GM18502 (cell line): Measurements from ENCODE around the gene ARHGAP4.

Experiments
- ATAC-seq: cut with Tn5 transposase; IDR thresholded peaks from one replicate; pipeline ENCODE4 v1.9.1; 2021; ENCODE audit warnings: mild to moderate bottlenecking; ENCODE audit not compliant: unreplicated experiment, poor library complexity

The ARHGAP4 gene

DNA sequence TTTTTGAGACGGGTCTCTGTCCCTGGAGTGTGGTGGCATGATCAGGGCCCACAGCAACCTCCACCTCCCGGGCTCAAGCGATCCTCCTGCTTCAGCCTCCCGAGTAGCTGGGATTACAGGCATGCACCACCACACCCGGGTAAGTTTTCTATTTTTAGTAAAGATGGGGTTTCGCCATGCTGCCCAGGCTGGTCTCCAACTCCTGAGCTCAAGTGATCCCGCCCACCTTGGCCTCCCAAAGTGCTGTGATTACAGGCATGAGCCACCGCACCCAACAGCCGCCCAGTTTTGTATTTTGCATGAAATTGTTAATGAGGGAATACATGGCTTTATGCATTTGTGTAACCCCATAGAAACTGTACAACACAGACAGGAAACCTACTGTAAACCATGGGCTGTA is 2.8 kb upstream of the ARHGAP4 start:
- no peak for ATAC-seq

DNA sequence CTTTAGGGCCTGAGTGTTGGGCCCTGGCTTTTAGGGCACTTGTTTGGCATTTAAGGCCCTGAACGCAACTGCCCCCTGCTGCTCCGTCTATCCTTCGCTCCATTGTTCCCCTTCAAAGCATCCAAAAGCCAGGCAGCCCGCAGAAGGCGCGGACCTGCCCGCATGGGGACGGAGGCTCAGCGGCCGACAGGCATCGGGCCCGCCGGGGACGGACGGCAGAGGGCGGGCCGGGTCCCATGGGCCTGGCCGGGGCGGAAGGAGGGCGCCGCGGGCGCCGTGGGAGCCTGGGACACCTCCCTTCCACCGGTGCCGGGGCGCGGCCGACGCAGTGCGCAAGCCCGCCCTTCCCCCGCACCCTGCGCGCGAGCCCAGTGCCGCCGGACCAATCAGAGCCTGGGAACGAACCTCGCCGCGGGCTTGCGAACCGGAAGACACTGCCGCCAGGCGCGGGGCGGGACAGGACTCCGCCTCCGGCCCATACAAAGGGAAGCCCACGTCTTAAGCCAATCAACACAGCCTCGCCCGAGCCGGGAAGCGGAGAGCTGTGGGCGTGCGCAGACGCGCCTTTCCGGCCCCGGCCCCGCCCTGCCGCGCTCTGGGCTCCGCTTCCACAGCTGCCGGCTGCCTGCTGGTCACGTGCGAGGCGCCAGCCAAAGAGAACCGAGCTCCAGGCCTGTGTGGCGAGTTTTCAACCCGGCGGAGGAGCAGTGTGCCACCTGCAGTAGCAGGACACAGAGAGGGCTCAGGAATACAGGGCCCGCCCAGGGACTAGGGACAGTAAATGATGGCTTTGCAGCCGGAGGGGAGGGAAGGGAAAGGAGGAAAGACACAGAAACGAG is 2.1 kb upstream of the ARHGAP4 start:
- ATAC-seq: peak; percentile 88

DNA sequence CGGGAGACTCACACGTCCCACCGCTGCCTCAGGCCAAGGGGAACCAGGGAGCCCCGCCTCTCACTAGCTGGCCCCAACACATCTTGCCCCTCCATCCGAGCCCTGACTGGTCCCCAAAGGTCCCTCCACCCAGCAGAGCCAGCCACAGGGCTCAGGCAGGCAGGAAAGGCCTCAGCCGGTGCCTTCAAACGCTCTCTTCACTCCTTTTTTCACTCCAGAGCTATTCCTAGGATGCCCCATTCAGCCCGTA is 1.5 kb upstream of the ARHGAP4 start:
- no peak for ATAC-seq

DNA sequence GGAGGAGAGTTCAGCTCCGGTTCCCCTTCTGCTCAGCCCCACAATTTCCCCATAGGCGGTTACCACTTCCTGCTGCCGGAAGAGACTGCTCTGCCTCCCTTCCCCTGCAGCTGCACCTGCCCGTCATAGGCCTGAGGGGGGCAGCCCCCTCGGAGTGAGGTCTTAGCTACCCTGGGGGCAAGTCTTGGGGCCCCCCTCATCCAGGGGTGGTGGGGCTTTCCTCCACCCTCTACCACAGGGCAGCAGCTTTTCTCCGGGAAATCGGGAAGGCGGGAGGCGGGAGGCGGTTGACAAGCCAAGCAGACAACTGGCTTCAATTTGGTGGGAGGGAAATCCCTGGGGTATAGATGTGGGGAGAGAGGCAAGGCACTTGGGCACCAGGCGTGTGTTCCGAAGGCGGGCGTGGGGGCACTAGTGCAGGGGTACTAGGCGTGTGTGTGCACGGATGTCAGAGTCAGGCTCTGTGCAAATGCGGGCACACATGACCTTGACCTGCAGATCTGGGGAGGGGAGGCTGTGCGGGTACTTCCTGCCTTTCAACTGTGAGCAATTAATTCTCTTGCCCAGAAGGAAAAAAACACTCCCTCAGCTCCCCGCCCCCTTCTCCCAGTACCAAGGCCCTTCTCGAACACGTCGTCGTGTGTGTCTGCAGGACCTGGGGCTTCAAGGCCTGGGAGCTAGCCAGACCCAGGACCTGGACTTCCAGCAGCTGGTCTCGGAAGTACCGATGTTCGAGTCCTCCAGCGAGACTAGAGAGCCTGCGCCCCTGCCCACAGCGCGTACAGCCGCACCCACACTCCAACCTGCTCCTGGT is 1.0 kb upstream of the ARHGAP4 start:
- ATAC-seq: peak; percentile 43

DNA sequence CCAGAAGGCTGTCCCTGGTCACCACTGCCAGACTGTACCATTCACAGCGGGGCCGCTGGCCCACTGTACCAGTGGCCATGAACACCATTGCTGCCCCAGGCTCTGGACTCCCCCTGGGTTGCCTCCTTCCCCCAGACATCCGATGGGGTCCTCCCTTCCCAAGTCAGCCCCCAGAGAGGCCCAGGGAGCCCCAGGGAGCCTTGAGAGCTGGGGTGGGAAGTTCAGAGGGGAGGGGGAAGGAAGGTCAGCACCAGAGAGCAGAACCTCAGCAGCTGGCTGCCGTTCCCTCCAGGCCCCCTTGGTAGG is 441 bp upstream of the ARHGAP4 start:
- ATAC-seq: no peak

DNA sequence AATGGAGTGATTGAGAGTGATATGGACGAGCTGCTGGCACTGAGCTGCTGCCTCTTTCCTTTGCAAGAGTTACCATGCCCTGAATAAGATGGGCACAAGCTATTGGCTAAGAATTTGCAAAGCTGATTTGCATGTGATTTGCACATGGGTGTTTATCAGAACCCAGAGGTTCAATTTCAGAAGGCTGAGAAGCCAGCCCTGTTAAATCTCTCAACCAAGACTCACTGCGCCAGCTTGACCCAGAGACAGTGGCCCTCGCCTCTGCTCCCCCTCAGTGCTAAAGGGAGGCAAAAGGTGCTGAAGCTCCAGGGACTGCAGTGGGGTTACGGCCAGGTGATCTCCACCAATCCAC is 701 bp downstream of the ARHGAP4 start:
- ATAC-seq: no peak

DNA sequence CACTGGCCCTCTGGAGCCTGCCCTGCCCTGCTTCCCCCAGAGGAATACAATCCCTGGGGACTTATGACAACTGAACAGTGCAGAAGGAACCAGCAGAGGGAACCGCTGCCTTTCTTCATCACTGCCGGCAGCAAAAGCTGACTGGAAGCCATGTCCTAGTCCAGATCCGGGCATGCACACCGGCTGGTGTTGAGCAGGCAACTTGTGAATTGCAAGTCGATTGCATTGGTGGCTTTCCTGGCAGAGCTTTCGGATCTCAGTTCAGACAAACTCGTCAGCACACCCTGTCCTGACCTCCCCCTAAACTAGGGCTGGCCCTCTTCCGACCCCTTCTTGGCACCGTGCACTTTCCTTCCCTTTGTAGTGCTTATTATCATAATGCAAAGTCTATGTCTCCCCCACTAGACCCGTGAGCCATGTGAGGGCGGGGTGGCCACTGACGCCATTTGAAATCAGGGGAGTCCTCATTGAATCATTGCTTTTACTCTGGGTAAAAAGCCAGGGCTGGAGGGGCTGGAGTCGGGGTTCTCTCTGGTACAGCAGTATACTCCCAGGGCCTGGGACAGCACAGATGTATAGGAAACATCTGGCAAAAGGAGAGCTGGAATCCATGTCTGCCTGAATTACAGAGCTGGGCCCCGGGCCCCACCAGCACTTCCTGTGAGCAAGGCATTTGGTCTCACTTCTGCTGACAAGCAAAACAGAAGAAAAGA is 1.8 kb downstream of the ARHGAP4 start:
- no peak for ATAC-seq

DNA sequence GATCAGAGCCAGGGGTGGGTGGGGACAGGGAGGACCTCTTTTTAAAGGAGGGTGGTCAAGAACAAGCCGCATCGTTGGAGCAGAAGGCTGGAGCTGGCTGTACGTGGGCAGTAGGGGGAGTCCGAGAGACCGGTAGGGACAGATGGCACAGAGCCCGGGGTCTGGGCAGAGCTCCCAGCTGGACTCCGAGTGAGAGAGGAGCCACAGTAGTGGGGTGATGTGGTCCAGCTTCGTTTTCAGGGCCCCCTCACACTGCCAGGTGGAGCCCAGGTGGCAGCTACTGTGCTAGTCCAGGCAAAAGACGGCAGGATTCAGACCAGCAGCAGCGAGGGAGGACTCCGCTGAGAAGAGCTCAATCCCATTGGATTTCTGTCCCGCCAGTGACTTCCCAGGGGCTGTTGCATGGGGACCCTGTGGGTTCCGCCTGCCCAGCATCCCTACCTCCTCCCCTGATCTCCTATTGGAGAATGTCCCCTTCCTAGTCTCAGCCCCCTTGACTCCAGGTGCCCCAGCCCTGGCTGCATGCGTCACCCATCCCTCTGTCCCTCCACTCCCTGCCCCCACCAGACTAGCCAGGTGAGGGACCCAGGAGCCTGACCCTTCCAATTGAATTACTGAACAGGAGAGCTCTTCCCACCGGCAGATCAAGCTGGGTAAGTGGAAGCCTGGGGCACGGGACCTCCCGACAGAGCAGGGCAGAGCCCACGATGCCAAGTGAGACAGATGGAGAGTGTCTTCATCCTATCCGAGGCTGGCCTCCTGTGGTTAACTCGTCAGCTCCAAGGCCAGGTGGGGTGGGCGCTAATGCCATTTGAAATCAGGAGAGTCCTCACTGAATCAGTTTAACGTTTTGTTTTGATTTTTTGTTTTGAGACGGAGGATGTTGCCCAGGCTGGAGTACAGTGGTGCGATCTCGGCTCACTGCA is 2.9 kb downstream of the ARHGAP4 start:
- ATAC-seq: no peak

DNA sequence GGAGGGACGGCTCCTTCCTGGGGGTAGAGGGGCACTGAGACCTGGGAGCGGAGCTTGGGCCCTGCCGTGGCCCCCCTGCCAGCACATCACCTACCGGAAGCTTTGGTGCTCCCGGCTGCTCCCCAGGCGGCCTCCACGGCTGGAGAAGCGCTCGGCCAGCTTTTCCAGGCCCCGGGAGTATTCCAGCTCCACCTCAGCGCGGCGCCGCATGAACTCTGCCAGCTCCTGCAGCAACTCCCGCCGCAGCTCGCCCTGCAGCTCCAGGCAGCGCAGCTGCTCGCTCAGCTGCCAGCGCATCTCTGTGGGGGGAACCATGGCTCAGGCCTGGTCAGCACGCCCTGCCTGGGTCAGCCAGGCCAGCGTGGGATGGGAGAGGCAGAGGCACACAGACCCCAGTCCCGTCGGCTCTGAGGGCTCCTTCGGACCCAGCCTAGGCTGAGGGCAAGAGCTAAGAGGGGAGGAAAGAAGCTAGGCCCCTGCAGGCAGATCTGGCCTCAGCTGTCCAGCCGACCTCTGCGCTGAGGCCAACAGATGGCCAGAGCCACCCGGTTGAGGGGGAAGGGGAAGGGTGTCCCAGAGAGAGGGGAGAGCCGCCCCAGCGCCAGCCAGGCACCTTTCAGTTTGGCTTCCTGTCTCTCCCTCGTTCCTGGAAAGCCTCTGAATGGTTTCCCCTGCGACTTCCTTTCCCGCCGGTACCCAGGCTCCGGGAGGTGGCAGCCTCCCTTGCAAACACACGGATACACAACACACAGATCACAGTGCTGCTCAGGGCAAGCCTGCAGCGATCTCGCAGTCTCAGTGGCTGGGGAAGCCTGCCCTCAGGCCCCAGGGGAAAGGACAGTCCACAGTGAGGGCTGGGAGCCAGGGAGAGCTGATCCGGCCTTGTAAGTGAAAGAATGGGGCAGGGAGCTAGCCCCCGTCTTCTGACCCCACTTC is 4.3 kb downstream of the ARHGAP4 start:
- ATAC-seq: no peak

DNA sequence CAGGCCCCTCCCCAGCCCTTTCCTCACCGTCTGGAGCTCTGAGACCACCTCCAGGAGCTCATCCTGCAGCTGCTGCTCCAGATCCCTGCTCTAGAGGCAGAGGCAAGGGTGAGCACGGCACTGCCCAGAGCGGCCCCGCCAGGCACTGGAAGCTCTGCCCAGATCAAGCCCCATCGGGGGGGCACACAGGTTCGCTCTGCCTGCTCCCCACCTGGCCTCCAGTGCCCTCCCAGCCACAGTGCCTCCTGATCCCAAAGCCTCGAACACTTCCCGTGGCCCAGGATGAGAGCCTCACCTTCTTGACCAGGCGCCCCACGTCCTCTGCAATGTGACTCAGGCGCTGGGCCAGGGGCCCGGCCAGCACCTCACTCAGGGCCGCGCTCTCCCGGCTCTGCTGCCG is 5.0 kb downstream of the ARHGAP4 start:
- ATAC-seq: no peak

DNA sequence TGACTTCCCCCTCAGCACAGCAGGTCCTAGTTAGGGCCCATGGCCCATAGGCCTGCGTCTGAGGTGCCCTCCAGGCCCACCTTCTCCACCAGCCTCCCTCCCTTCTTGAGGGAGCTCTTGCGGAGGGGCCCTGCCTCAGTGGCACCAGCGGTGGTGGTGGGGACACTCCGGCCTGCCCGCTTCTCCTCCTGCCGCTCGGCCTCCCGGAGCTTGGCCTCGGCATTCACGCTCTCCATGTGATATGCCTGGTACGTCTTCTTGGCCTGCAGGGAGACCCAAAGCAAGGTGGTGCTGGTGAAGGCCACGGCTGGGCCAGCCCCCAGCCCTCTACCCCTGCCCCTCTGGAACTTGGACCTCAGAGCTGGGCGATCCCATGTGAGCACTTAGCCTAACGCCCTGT is 5.5 kb downstream of the ARHGAP4 start:
- no peak for ATAC-seq

DNA sequence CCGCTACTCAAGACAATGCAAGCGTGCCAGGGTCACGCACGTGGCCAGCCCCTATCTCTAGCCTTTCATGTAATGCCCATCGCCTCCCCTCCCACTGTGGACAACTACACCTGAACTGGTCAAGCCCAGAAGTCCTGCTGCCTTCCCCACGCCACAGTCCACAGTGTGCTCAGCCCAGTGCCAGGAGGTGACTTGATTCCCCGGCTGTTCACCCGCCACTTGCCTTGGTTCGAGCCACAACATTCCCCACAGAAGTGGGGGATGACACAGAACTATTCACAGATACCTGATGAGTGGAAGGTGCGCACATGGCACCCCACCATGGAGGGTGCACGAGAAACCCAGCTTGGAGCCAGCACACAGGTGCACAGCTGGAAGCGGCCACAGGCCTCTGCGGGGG is 6.8 kb downstream of the ARHGAP4 start:
- no peak for ATAC-seq

DNA sequence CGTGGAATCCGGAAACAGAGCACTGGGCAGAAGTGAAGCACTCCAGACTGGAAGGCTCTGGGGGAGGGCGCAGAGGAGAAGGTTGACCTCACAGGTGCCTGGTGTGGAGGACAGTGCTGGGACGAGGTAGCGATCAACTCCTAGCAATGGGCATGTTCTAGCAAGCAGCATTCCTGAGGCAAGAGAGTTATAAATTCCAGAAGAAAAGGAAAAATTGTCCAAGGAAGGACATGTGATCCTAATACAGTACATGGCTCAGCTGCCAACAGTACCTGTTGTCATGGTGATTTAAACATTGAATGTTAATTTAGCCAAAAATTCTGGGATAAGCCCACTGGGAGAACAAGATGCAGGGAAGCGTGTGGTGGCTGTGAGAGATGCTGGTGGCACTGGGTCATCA is 8.2 kb downstream of the ARHGAP4 start:
- no peak for ATAC-seq

DNA sequence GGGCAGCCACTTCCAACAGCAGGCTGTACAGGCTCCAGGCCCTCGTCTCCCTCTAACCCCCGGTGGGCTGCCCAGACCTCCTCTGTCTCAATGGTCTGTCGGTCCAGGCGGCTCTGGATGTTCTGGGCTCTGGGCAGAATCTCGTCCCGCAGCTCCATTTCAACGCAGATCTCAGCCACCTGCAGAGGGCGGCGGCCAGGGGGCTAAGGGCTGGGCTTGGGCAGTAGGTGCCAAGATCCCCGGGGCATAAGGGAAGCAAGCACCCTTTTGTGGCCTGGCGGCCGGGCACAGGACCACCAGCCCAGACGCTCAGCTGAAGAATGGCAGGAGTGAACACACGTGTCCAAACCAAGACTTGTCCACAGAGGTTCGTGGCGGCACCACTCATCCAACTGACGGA is 12.4 kb downstream of the ARHGAP4 start:
- no peak for ATAC-seq

DNA sequence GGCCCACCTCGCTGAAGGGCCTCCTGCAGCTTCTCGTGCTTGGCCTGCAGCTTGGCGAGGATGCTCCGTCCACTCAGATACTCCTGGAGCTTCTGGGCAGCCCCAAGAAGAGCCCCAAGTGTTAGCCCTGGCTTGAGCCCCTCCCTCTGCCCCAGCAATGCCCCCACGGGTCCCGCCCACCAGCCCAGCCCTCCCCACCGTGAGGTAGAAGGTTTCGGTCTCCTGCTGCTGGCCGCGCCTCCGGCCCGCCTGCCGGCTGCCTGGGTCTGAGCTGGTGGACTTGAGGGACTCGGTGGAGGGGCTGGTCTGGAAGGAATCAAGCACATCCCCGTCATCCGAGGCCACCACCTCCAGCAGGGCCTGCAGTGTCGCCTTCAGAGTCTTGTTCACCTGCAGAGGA is 12.9 kb downstream of the ARHGAP4 start:
- ATAC-seq: no peak

DNA sequence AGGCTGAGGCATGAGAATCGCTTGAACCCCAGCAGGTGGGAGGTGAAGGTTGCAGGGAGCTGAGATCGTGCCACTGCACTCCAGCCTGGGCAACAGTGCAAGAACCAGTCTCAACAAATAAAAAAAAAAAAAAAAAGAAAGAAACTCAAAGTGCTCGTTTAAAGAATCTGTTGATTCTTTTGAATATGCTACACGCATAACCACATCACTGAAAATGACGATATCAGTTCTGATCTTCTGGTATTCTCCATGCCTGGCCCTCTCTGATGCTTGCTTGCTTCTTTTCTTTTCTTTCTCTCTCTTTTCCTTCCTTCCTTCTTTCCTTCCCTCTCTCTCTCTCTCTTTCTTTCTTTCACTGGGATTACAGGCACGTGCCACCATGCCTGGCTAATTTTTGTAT is 14.3 kb downstream of the ARHGAP4 start:
- ATAC-seq: no peak

DNA sequence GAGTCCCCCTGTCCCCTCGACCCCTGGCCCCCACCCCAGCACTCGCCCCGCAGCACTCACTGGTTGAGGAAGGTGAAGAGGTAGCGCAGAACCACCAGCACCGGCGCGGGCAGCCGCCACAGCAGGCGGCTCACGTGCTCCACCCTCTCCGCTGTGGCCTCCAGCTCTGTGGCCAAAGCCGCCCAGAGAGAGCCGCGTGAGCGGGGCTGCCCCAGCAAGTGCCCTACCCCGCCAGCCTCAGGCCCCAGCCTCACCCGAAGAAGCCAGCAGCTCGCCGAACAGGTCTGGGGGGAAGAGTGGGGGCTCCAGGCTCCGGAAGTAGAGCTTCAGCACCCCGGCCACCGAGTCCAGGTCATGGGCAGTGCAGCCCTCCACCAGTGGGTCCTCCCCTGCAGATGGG is 15.6 kb downstream of the ARHGAP4 start:
- no peak for ATAC-seq

DNA sequence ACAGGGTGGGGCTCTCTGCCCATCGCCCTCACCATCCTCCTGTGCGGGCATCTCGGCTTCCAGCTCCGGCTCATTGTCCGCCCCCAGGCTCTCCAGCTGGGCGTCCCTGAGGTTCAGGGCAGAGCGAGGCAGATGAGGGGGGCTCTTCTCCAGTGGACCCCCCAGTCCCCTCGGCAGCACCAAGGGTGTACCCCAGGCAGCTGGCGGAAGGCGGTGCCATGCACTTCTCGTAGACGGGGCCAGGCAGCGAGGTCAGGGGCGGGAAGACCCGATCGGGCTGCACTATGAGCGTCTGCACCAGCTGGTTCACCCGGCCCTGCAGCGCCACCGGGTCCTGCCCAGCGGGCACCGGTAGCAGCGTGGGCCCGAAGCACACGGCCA is 16.1 kb downstream of the ARHGAP4 start:
- no peak for ATAC-seq
